Central memory CD8-positive, alpha-beta T cell (primary cell): ENCODE measurements around the gene RNU6-9.
A peak's percentile ranks its signal among the peaks of the same experiment; 100 is the strongest.

Experiments
- ATAC-seq: fragments of 150-1000 bp; cut with Tn5 transposase; replicated peaks from 2 replicates; pipeline ENCODE4 v1.10.0; 2022; ENCODE audit warnings: mild to moderate bottlenecking, moderate FRiP score, moderate number of reproducible peaks; ENCODE audit not compliant: poor library complexity, severe bottlenecking; ENCODE audit errors: extremely low read depth
- DNase-seq, 2 donors: peaks; one replicate each; pipeline ENCODE4 v3.0.0; 2021; ENCODE audit warnings: low spot score in 2 of 2
- H3K27ac Mint-ChIP-seq: one replicate; pipeline ENCODE4 v1.8.0; 2022; ENCODE audit warnings: low read depth, mild to moderate bottlenecking, moderate library complexity, mixed read lengths
- H3K27me3 Mint-ChIP-seq: one replicate; pipeline ENCODE4 v1.8.0; 2022; ENCODE audit warnings: mixed read lengths
- H3K36me3 Mint-ChIP-seq: one replicate; pipeline ENCODE4 v1.8.0; 2022; ENCODE audit warnings: mild to moderate bottlenecking, moderate library complexity, mixed read lengths; ENCODE audit not compliant: insufficient read depth
- H3K4me1 Mint-ChIP-seq: one replicate; pipeline ENCODE4 v1.8.0; 2022; ENCODE audit warnings: mixed read lengths
- H3K4me3 Mint-ChIP-seq: one replicate; pipeline ENCODE4 v1.8.0; 2022; ENCODE audit warnings: mild to moderate bottlenecking, moderate library complexity, mixed read lengths
- H3K9me3 Mint-ChIP-seq: one replicate; pipeline ENCODE4 v1.8.0; 2022; ENCODE audit warnings: mixed read lengths

The RNU6-9 gene

GRCh38 chr19:934865-935479 lies 41.7 kb downstream of the RNU6-9 start:
- Mint-ChIP-seq H3K4me1 (peaks cover 20% of the 10 kb centered on the region), H3K4me3 (no peak overlapping the region), H3K36me3 (peaks cover 5% of the 10 kb centered on the region), H3K27me3 (no peaks in the 10 kb centered on the region), H3K9me3 (no peaks in the 10 kb centered on the region), H3K27ac (no peak overlapping the region)
- DNase-seq (no peak), ATAC-seq (no peak)

- no peak for ATAC-seq
- Mint-ChIP-seq H3K36me3 (peaks cover 4% of the 10 kb centered on the region), H3K4me3 (no peak overlapping the region), H3K4me1 (peaks cover 28% of the 10 kb centered on the region), H3K9me3 (no peaks in the 10 kb centered on the region), H3K27ac (no peak overlapping the region), H3K27me3 (no peaks in the 10 kb centered on the region)
- no peak for DNase-seq
These were observed 42.9 kb downstream of the RNU6-9 start for GRCh38 chr19:936175-936546.

- peak in 1 of 2 donors; percentile 39 for DNase-seq
- H3K27me3 Mint-ChIP-seq = no peaks in the 10 kb centered on the region
- peak; percentile 35 for ATAC-seq
- no peaks in the 10 kb centered on the region for H3K9me3 Mint-ChIP-seq
- peaks cover 4% of the 10 kb centered on the region for H3K36me3 Mint-ChIP-seq
- H3K4me1 Mint-ChIP-seq = peaks cover 31% of the 10 kb centered on the region
- H3K4me3 Mint-ChIP-seq = no peak overlapping the region
- H3K27ac Mint-ChIP-seq = peak overlapping the region; percentile 29
These were observed 44.0 kb downstream of the RNU6-9 start for GRCh38 chr19:937259-937694.

DNA sequence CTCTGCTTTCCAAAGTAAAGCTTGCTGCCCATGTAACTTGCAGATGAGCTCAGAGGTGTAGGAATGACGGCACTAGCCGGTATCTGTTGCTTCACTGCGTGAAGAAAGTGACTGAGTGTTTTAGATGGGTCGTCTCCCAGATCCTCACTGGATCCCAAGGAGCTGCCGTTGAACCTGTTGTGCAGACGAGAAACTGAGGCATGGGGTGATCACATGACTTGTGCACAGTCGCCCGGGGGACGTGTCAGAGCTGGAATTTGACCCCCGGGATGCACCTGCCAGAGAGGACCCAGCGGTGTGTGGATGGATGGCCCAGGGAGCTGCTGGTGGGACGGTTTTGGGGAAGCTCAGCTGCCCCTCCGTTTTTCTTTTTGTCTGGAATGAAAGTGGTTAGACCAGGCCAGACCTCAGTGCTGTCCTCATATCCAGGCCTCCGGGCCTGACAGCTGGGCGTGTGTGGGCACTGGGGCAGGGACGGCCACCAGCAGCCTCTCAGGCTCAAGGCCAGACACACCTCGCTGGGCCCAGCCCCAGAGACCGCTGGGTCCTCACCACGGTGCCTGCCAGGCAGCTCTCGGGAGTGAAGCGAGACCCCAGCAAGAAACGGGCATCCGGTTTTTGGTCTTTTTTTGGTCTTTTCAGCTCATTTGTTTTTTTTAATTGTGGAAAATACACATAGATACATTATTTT lies 45.1 kb downstream of the RNU6-9 start:
- Mint-ChIP-seq H3K9me3 (no peaks in the 10 kb centered on the region), H3K36me3 (peaks cover 8% of the 10 kb centered on the region), H3K4me3 (no peak overlapping the region), H3K4me1 (peaks cover 24% of the 10 kb centered on the region), H3K27me3 (no peaks in the 10 kb centered on the region), H3K27ac (no peak overlapping the region)
- DNase-seq (no peak), ATAC-seq (no peak)

GRCh38 chr19:939439-939838 lies 46.2 kb downstream of the RNU6-9 start:
- peak overlapping the region; percentile 76 for H3K4me3 Mint-ChIP-seq
- no peaks in the 10 kb centered on the region for H3K27me3 Mint-ChIP-seq
- DNase-seq (no peak), ATAC-seq (no peak)
- no peak overlapping the region for H3K27ac Mint-ChIP-seq
- no peaks in the 10 kb centered on the region for H3K9me3 Mint-ChIP-seq
- H3K36me3 Mint-ChIP-seq = peaks cover 12% of the 10 kb centered on the region
- H3K4me1 Mint-ChIP-seq = peaks cover 24% of the 10 kb centered on the region

DNA sequence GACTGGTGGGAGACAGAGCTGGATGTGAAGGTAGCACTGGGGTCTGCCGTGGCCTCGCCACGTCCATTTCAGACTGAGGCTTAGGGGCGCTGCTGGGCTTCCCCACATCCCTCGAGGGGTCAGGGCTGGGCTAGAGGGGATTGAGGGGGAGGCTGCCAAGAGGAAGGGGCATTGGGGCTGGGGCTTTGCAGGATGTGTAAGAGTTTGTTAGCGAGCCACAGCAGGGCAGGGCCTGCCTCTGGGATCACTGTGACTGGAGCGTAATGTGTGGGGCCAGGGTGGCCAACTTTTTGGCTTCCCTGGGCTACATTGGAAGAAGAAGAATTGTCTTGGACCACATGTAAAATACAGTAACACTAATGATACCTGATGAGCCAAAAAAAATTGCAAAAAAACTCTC lies 46.6 kb downstream of the RNU6-9 start:
- Mint-ChIP-seq H3K36me3 (peaks cover 12% of the 10 kb centered on the region), H3K9me3 (no peaks in the 10 kb centered on the region), H3K4me3 (peak overlapping the region; percentile 76), H3K27ac (peak overlapping the region; percentile 92), H3K27me3 (no peaks in the 10 kb centered on the region), H3K4me1 (peaks cover 24% of the 10 kb centered on the region)
- DNase-seq (no peak), ATAC-seq (no peak)

DNA sequence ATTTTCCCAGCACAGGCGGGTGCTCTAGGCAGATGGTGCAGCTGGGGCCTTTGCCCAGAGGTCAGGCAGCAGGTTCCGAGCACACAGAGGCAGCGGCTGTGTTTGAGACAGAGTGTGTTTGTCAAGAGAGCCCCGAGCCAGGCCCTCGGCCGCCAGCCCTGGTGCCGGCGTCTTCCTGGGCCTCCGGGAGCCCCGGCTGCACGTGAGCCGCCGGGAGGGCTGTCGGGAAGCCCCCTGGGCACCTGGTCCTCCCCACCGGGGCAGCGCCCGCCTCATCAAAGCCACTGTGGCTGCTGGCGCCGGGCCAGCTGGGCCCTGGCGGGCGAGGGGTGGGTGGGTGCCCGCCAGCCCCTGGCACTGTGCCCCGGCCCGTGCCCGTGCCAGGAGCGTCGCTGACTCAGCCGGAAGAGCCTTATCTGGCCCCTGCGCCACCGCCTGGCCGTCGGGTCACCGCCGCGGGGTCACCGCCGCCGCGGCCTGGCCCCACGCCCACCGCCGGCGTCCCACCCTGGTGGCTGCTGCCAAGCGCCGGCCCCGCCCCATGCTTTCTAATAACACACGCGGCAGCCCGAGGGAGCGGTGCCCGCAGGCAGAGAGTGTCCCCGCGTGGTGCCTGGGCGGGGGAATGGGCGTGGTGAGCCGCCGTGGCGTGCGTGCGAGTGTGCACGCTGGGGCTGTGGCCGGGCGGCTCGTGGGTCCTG lies 47.5 kb downstream of the RNU6-9 start:
- no peaks in the 10 kb centered on the region for H3K27me3 Mint-ChIP-seq
- H3K9me3 Mint-ChIP-seq = no peaks in the 10 kb centered on the region
- peak overlapping the region; percentile 92 for H3K27ac Mint-ChIP-seq
- H3K4me3 Mint-ChIP-seq = peak overlapping the region; percentile 76
- DNase-seq = peak; percentile 60 to 75
- ATAC-seq = peak; percentile 76
- H3K36me3 Mint-ChIP-seq = peaks cover 12% of the 10 kb centered on the region
- peaks cover 24% of the 10 kb centered on the region for H3K4me1 Mint-ChIP-seq

- H3K9me3 Mint-ChIP-seq = no peaks in the 10 kb centered on the region
- H3K4me1 Mint-ChIP-seq = peaks cover 24% of the 10 kb centered on the region
- H3K36me3 Mint-ChIP-seq = peaks cover 12% of the 10 kb centered on the region
- peak overlapping the region; percentile 75 for H3K4me3 Mint-ChIP-seq
- DNase-seq (no peak), ATAC-seq (no peak)
- H3K27ac Mint-ChIP-seq = no peak overlapping the region
- no peaks in the 10 kb centered on the region for H3K27me3 Mint-ChIP-seq
These were observed 48.2 kb downstream of the RNU6-9 start for GRCh38 chr19:941292-942132.

DNA sequence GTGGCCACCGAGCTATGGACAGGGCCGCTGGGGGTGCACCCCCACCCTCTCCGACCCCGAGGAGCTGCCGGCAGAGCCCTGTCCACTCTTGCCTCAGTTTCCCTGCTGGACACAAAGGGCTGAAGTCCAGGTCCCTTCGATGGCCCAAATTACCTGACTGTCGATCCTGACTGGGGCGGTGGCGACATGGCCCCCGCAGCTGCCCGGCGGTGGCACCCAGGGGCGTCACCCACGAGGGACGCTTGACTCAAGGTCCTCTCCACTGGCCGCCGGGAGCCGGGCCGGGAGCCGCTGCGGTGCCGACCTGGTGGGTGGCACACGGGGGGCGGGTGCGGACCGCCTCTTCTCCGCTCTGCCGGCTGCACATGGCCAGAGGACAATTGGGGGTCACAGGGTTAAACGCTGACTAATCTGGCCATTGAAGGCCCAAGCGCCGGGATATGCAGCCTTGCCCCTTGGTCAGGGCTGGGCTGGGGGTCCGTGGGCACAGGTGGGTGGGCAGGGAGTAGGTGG lies 48.9 kb downstream of the RNU6-9 start:
- H3K27me3 Mint-ChIP-seq = no peaks in the 10 kb centered on the region
- no peak overlapping the region for H3K27ac Mint-ChIP-seq
- peaks cover 12% of the 10 kb centered on the region for H3K36me3 Mint-ChIP-seq
- no peak for ATAC-seq
- no peak for DNase-seq
- H3K9me3 Mint-ChIP-seq = no peaks in the 10 kb centered on the region
- H3K4me3 Mint-ChIP-seq = no peak overlapping the region
- H3K4me1 Mint-ChIP-seq = peaks cover 24% of the 10 kb centered on the region
